ENCODE results near the gene ERC1. TPM values are rescaled to one million over a fixed set of nuclear protein-coding genes. Genes with fewer than 3 reads are reported as not detected.

ERC1 gene
- total RNA-seq, 1 experiment from 2014 or later, result 40.4 TPM

GRCh38 chr12:953776-954175 is 37.2 kb upstream of the ERC1 start:
- CTCF ChIA-PET, result no interaction called here
- intact Hi-C loops (cut with micrococcal nuclease; ENCODE audit: unreplicated experiment), result no loop called here

DNA sequence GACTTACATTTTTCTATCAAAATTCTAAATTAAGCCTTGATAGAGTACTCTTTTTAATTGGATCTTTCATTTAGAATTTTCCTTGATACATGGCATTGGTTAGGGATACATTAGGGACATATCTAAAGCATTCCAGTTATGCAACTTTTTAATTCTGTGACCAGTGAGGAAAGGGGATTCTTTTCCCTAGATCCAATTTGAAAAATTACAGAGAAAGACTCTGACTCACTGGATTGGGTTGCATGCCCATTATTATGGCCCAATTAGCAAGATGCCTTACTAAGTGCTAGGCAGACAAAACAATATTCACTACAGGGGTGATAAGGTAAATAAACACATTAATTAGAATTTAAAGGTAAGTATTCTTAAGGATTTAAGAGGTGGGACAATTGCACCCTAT is 36.3 kb upstream of the ERC1 start:
- in situ Hi-C loops (cut with HindIII; ENCODE audit: low pct_unique_long_range_greater_than_20kb, low sequenced_read_pairs), result no loop called here
- H3K9me3 ChIP-seq (ENCODE audit: control insufficient read depth, insufficient read depth, low read depth, low read length), result no peaks in the 10 kb centered on the region
- H3K36me3 ChIP-seq (ENCODE audit: control insufficient read depth, insufficient read depth, low read length), result no peaks in the 10 kb centered on the region
- DNase-seq (ENCODE audit: low read depth, low spot score) (no peak), ATAC-seq (no peak)
- H3K27me3 ChIP-seq (ENCODE audit: control insufficient read depth, insufficient read depth, low read length), result no peaks in the 10 kb centered on the region
- H3K27ac ChIP-seq (ENCODE audit: low read length), result no peak overlapping the region
- ChIA-PET CTCF (no interaction called here), POLR2A (no interaction called here)
- peaks cover 5% of the 10 kb centered on the region; the same call in 1 of the 2 replicates for H3K4me1 ChIP-seq (ENCODE audit: control insufficient read depth, insufficient read depth, low read length)
- H3K4me3 ChIP-seq (ENCODE audit: low read depth in 2 of 2, low read length in 2 of 2), result no peak overlapping the region
- TF ChIP-seq REST (IDR thresholded peaks at IDR 0.05; ENCODE audit: insufficient read depth in 1 of 2, low read depth in 2 of 2, low read length in 1 of 2), result no peak
- no peak for TF ChIP-seq POLR2AphosphoS5 (IDR thresholded peaks at IDR 0.05; ENCODE audit: low read depth, low read length)
- TF ChIP-seq SIN3A (IDR thresholded peaks at IDR 0.05; ENCODE audit: borderline replicate concordance, insufficient read depth, low read depth, low read length), result no peak
- TF ChIP-seq TCF7L2 (IDR thresholded peaks at IDR 0.05; ENCODE audit: low read depth, low read length), result no peak
- no peak for TF ChIP-seq CTCF (IDR thresholded peaks at IDR 0.05)
- intact Hi-C loops (cut with micrococcal nuclease; ENCODE audit: unreplicated experiment), result no loop called here
- no TSS peak for BruUV-seq (replicated peaks)

More at GRCh38 chr12:953776-954175, 37.2 kb upstream of the ERC1 start:
- Histone ChIP-seq H3K9me3 (ENCODE audit: control insufficient read depth, insufficient read depth, low read depth, low read length) (no peaks in the 10 kb centered on the region), H3K36me3 (ENCODE audit: control insufficient read depth, insufficient read depth, low read length) (no peaks in the 10 kb centered on the region; the same call in 1 of the 2 replicates), H3K27ac (ENCODE audit: low read length) (peak overlapping the region; percentile 73), H3K4me1 (ENCODE audit: control insufficient read depth, insufficient read depth, low read length) (peaks cover 5% of the 10 kb centered on the region; the same call in 1 of the 2 replicates), H3K4me3 (ENCODE audit: low read depth in 2 of 2, low read length in 2 of 2) (no peak overlapping the region), H3K27me3 (ENCODE audit: control insufficient read depth, insufficient read depth, low read length) (no peaks in the 10 kb centered on the region)
- BruUV-seq (replicated peaks), result no TSS peak
- no peak for ATAC-seq
- in situ Hi-C loops (cut with HindIII; ENCODE audit: low pct_unique_long_range_greater_than_20kb, low sequenced_read_pairs), result no loop called here
- no peak for DNase-seq (ENCODE audit: low read depth, low spot score)
- POLR2A ChIA-PET, result interaction anchor here (0.6 kb wide), 1 partner anchor 139 kb away, joined by 4 read pairs; no protein-coding TSS in a partner anchor
- TF ChIP-seq TCF7L2 (IDR thresholded peaks at IDR 0.05; ENCODE audit: low read depth, low read length) (no peak), REST (IDR thresholded peaks at IDR 0.05; ENCODE audit: insufficient read depth in 1 of 2, low read depth in 2 of 2, low read length in 1 of 2) (no peak), CTCF (IDR thresholded peaks at IDR 0.05) (no peak), SIN3A (IDR thresholded peaks at IDR 0.05; ENCODE audit: borderline replicate concordance, insufficient read depth, low read depth, low read length) (no peak)
